Endodermal cell (in vitro differentiated cells): ENCODE results near the gene PRR9. TPM values are rescaled to one million over a fixed set of nuclear protein-coding genes. Genes with fewer than 3 reads are reported as not detected.

ENCODE experiments used
- DNase-seq: peaks from one replicate; pipeline ENCODE4 v3.0.0-alpha.2; 2017
- H3K27ac ChIP-seq: 2 replicates; pipeline ENCODE4 v1.5.1; 2013; ENCODE audit warnings: mild to moderate bottlenecking, low read depth, low read length, moderate library complexity
- H3K27me3 ChIP-seq: 2 replicates; pipeline ENCODE4 v1.6.1; 2013; ENCODE audit warnings: mild to moderate bottlenecking, low read length, moderate library complexity; ENCODE audit not compliant: insufficient read depth, control insufficient read depth, poor library complexity, severe bottlenecking
- H3K36me3 ChIP-seq: 2 replicates; pipeline ENCODE4 v1.7.0; 2013; ENCODE audit warnings: mild to moderate bottlenecking, low read length, moderate library complexity; ENCODE audit not compliant: control insufficient read depth, insufficient read depth
- H3K4me1 ChIP-seq: one replicate; pipeline ENCODE4 v1.7.0; 2013; ENCODE audit warnings: low read length; ENCODE audit not compliant: control insufficient read depth, insufficient read depth
- H3K4me3 ChIP-seq: 2 replicates; pipeline ENCODE4 v1.5.1; 2013; ENCODE audit warnings: mild to moderate bottlenecking, low read length, moderate library complexity
- H3K9ac ChIP-seq: 2 replicates; pipeline ENCODE4 v1.6.1; 2013; ENCODE audit warnings: mild to moderate bottlenecking, low read length, moderate library complexity; ENCODE audit not compliant: poor library complexity, severe bottlenecking; ENCODE audit errors: extremely low read depth
- H3K9me3 ChIP-seq: 2 replicates; pipeline ENCODE4 v1.6.1; 2013; ENCODE audit warnings: mild to moderate bottlenecking, low read length, moderate library complexity; ENCODE audit not compliant: control insufficient read depth
- H3K27ac Mint-ChIP-seq: 2 replicates; pipeline ENCODE4 v1.8.0; 2020; ENCODE audit warnings: mixed read lengths
- H3K27me3 Mint-ChIP-seq: 2 replicates; pipeline ENCODE4 v1.8.0; 2021; ENCODE audit warnings: mild to moderate bottlenecking, mixed read lengths; ENCODE audit not compliant: insufficient read depth
- H3K36me3 Mint-ChIP-seq: 2 replicates; pipeline ENCODE4 v1.8.0; 2020; ENCODE audit warnings: low read depth, mixed read lengths
- H3K4me1 Mint-ChIP-seq: 2 replicates; pipeline ENCODE4 v1.8.0; 2020; ENCODE audit warnings: mixed read lengths
- H3K4me3 Mint-ChIP-seq: 2 replicates; pipeline ENCODE4 v1.8.0; 2020; ENCODE audit warnings: mild to moderate bottlenecking, moderate library complexity, mixed read lengths
- H3K9me3 Mint-ChIP-seq: 2 replicates; pipeline ENCODE4 v1.8.0; 2020; ENCODE audit warnings: mild to moderate bottlenecking, mixed read lengths
- WGBS, 2 experiments: methylation state at CpG; one replicate each; pipeline versions ENCODE4 v1.1.5 to v1.1.7; 2013; ENCODE audit warnings: missing lambda C conversion rate in 2 of 2, mixed read lengths in 1 of 2; ENCODE audit not compliant: insufficient coverage in 1 of 2, insufficient read length in 1 of 2; 5-methylcytosine and 5-hydroxymethylcytosine counted together
- total RNA-seq, 2 donors: library from RNA; stranded (reverse); fragmentation: NEBNext Ultra II Directional in 1 of 2; extraction: Animal tissue kit (Norgen Biotek cat#: 25700) in 1 of 2; gene quantifications; 2 replicates in 1 of 2; 3 replicates in 1 of 2; pipeline ENCODE4 v1.2.1, GENCODE V29; 2021
- TF ChIP-seq, protein P1 (sequence below): fragments of 200-600 bp; sonication (generic); conservative IDR thresholded peaks from 2 replicates; pipeline ENCODE4 v1.5.0; 2021; ENCODE audit warnings: antibody characterized with exemption, mild to moderate bottlenecking

The PRR9 gene
- total RNA-seq, 2 donors from 2014 or later = not detected

DNA sequence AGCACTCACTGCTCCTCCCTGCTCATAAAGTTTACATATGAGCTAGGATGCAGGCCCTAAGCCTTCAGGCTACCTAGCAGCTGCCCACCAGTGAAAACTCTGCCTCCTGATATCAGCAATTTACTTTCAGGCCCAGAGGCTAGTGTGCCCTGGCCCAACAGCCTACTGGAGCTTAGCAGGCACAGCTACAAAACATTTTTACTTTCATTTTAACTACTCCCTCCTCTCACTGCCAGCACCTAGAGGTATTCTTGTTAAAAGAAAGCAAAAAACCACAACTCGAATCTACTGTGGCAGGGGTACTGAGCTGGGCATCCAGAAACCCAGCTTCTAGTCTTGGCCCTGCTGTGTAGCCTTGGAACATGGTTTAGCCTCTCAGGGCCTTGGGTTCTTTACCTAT is 36.3 kb downstream of the PRR9 start:
- 86% methylated on average over 1 of the region's 1 CpG for WGBS, 2 experiments
- no peak overlapping the region for H3K4me3 Mint-ChIP-seq
- H3K4me1 Mint-ChIP-seq = no peaks in the 10 kb centered on the region
- Histone ChIP-seq H3K9me3 (no peaks in the 10 kb centered on the region), H3K36me3 (no peaks in the 10 kb centered on the region), H3K4me3 (no peak overlapping the region), H3K27ac (no peak overlapping the region), H3K4me1 (peaks cover 3% of the 10 kb centered on the region), H3K27me3 (peaks cover 18% of the 10 kb centered on the region), H3K9ac (no peak overlapping the region)
- H3K27me3 Mint-ChIP-seq = peaks cover 18% of the 10 kb centered on the region
- H3K27ac Mint-ChIP-seq = no peak overlapping the region
- no peaks in the 10 kb centered on the region for H3K36me3 Mint-ChIP-seq
- no peak for DNase-seq
- TF ChIP-seq, protein P1, sequence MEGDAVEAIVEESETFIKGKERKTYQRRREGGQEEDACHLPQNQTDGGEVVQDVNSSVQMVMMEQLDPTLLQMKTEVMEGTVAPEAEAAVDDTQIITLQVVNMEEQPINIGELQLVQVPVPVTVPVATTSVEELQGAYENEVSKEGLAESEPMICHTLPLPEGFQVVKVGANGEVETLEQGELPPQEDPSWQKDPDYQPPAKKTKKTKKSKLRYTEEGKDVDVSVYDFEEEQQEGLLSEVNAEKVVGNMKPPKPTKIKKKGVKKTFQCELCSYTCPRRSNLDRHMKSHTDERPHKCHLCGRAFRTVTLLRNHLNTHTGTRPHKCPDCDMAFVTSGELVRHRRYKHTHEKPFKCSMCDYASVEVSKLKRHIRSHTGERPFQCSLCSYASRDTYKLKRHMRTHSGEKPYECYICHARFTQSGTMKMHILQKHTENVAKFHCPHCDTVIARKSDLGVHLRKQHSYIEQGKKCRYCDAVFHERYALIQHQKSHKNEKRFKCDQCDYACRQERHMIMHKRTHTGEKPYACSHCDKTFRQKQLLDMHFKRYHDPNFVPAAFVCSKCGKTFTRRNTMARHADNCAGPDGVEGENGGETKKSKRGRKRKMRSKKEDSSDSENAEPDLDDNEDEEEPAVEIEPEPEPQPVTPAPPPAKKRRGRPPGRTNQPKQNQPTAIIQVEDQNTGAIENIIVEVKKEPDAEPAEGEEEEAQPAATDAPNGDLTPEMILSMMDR = no peak
- H3K9me3 Mint-ChIP-seq = no peaks in the 10 kb centered on the region

DNA sequence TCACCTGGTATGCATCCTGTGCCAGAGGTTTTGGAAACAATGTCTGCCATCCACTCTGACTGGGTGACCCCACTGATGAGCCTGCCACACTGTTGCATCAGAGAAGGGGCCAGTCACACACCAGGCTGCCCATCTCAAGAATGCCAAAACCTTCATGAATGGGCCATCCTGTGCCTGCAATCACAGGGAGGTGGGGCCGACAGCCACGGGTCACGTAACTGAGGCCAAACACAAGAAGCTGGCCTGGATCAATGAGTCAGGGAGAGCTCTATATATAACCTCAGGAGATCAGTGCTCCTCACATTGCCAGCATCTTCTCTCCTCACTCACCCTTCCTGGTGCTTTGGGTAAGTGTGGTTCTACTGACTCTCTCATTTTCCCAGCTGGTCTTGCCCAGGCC is 42.0 kb downstream of the PRR9 start, which contains the start of gene LORICRIN:
Gene LORICRIN, plus strand, starts transcription at position 301 of the 400 bp plus-strand sequence. CDS start 1,263 bp downstream, outside the sequence.
- H3K27me3 ChIP-seq = peaks cover 68% of the 10 kb centered on the region
- peaks cover 5% of the 10 kb centered on the region for H3K4me1 Mint-ChIP-seq
- H3K4me1 ChIP-seq = no peaks in the 10 kb centered on the region
- H3K27ac Mint-ChIP-seq = no peak within 1 kb of the TSS
- H3K4me3 ChIP-seq = no peak within 1 kb of the TSS
- 89 to 96% methylated on average over 3 of the region's 3 CpGs for WGBS, 2 experiments
- DNase-seq = no peak
- TF ChIP-seq, protein P1 = no peak
- H3K27ac ChIP-seq = no peak within 1 kb of the TSS
- H3K4me3 Mint-ChIP-seq = peak within 1 kb of the TSS; percentile 41
- no peaks in the 10 kb centered on the region for H3K9me3 Mint-ChIP-seq
- peaks cover 69% of the 10 kb centered on the region for H3K27me3 Mint-ChIP-seq
- no peaks in the 10 kb centered on the region for H3K9me3 ChIP-seq
- H3K9ac ChIP-seq = no peak within 1 kb of the TSS
- no peaks in the 10 kb centered on the region for H3K36me3 ChIP-seq
- no peaks in the 10 kb centered on the region for H3K36me3 Mint-ChIP-seq

DNA sequence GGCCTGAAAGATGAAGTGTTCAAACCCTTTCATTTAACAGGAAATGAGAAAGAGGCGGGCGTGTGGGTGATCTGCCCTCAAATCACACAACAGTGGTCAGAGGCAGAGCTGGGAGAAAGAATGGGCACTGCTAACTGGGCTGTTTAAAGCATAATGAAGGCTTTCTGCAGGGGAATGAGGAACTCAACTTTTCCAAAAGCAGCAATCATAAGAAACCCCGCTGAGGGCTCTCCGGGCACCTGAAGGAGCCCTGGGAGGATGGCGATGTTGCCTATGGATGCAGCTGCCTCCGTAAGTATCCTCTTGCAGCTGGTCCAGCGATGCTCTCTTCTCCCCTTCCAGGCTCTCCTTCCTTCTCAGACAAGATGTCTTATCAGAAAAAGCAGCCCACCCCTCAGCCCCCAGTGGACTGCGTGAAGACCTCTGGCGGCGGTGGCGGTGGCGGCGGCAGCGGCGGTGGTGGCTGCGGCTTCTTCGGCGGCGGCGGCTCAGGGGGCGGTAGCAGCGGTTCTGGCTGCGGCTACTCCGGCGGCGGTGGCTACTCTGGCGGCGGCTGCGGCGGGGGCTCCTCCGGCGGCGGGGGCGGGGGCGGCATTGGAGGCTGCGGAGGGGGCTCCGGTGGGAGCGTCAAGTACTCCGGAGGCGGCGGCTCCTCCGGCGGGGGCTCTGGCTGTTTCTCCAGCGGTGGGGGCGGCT is 43.3 kb downstream of the PRR9 start:
- Mint-ChIP-seq H3K4me1 (peaks cover 5% of the 10 kb centered on the region), H3K27me3 (peaks cover 78% of the 10 kb centered on the region), H3K36me3 (no peaks in the 10 kb centered on the region), H3K9me3 (no peaks in the 10 kb centered on the region), H3K27ac (no peak overlapping the region), H3K4me3 (peak overlapping the region; percentile 41)
- Histone ChIP-seq H3K27me3 (peaks cover 75% of the 10 kb centered on the region), H3K4me1 (no peaks in the 10 kb centered on the region), H3K9ac (no peak overlapping the region), H3K9me3 (no peaks in the 10 kb centered on the region), H3K4me3 (peak overlapping the region; percentile 45), H3K36me3 (no peaks in the 10 kb centered on the region), H3K27ac (no peak overlapping the region)
- TF ChIP-seq, protein P1 = no peak
- DNase-seq = no peak
- WGBS, 2 experiments = 13 to 64% methylated on average over 5 to 45 of the region's 45 CpGs
